IPS DF 6.9 (cell line): Measurements from ENCODE around the gene GTF2A1.

Source experiments
- DNase-seq: peaks from one replicate; pipeline ENCODE4 v3.0.0-alpha.2; 2013; ENCODE audit warnings: low read depth, low spot score
- H3K27ac ChIP-seq: one replicate; pipeline ENCODE4 v1.5.1; 2013; ENCODE audit warnings: low read length, control low read depth
- H3K27me3 ChIP-seq: 2 replicates; pipeline ENCODE4 v1.6.1; 2013; ENCODE audit warnings: mild to moderate bottlenecking, low read length; ENCODE audit not compliant: control insufficient read depth, insufficient read depth
- H3K36me3 ChIP-seq: 2 replicates; pipeline ENCODE4 v1.6.1; 2013; ENCODE audit warnings: low read length; ENCODE audit not compliant: control insufficient read depth, insufficient read depth
- H3K4me1 ChIP-seq: 2 replicates; pipeline ENCODE4 v1.6.1; 2013; ENCODE audit warnings: low read length; ENCODE audit not compliant: control insufficient read depth, insufficient read depth
- H3K4me3 ChIP-seq: 2 replicates; pipeline ENCODE4 v1.5.1; 2013; ENCODE audit warnings: mild to moderate bottlenecking, low read length
- H3K9me3 ChIP-seq: 2 replicates; pipeline ENCODE4 v1.6.1; 2013; ENCODE audit warnings: low read length, inconsistent platforms; ENCODE audit not compliant: control insufficient read depth, insufficient read depth
- WGBS: extraction: QIAGEN DNeasy Blood & Tissue Kit; methylation state at CpG from one replicate; pipeline ENCODE4 v1.1.7; 2013; ENCODE audit warnings: mixed read lengths, missing lambda C conversion rate; ENCODE audit not compliant: insufficient read length, insufficient coverage; 5-methylcytosine and 5-hydroxymethylcytosine counted together

GTF2A1 gene

GRCh38 chr14:81209167-81209836 is 11.5 kb downstream of the GTF2A1 start:
- no peak for DNase-seq
- Histone ChIP-seq H3K4me1 (no peaks in the 10 kb centered on the region), H3K27ac (no peak overlapping the region), H3K36me3 (peaks cover 3% of the 10 kb centered on the region; the same call in 1 of the 2 replicates), H3K9me3 (no peaks in the 10 kb centered on the region), H3K27me3 (no peaks in the 10 kb centered on the region), H3K4me3 (no peak overlapping the region)
- WGBS: no CpG with 5 or more reads among the region's 8 CpGs

GRCh38 chr14:81208489-81208888 is 12.3 kb downstream of the GTF2A1 start:
- no peaks in the 10 kb centered on the region for H3K27me3 ChIP-seq
- WGBS: no CpG with 5 or more reads among the region's 8 CpGs
- H3K27ac ChIP-seq: no peak overlapping the region
- no peak overlapping the region for H3K4me3 ChIP-seq
- peaks cover 3% of the 10 kb centered on the region; the same call in 1 of the 2 replicates for H3K36me3 ChIP-seq
- no peaks in the 10 kb centered on the region for H3K9me3 ChIP-seq
- no peaks in the 10 kb centered on the region for H3K4me1 ChIP-seq
- no peak for DNase-seq

GRCh38 chr14:81206115-81206514 is 14.6 kb downstream of the GTF2A1 start:
- Histone ChIP-seq H3K4me3 (no peak overlapping the region), H3K4me1 (no peaks in the 10 kb centered on the region), H3K27ac (no peak overlapping the region), H3K27me3 (no peaks in the 10 kb centered on the region), H3K9me3 (no peaks in the 10 kb centered on the region), H3K36me3 (peaks cover 5% of the 10 kb centered on the region; the same call in 1 of the 2 replicates)
- WGBS: no CpG with 5 or more reads among the region's 4 CpGs
- no peak for DNase-seq

GRCh38 chr14:81205639-81206038 is 15.1 kb downstream of the GTF2A1 start:
- no CpG with 5 or more reads among the region's 4 CpGs for WGBS
- no peak for DNase-seq
- Histone ChIP-seq H3K27ac (no peak overlapping the region), H3K9me3 (no peaks in the 10 kb centered on the region), H3K4me3 (no peak overlapping the region), H3K36me3 (peaks cover 5% of the 10 kb centered on the region; the same call in 1 of the 2 replicates), H3K4me1 (no peaks in the 10 kb centered on the region), H3K27me3 (no peaks in the 10 kb centered on the region)

GRCh38 chr14:81200054-81200453 is 20.7 kb downstream of the GTF2A1 start:
- no peak for DNase-seq

GRCh38 chr14:81199084-81199483 is 21.7 kb downstream of the GTF2A1 start:
- Histone ChIP-seq H3K4me1 (no peaks in the 10 kb centered on the region), H3K27ac (no peak overlapping the region), H3K36me3 (peaks cover 5% of the 10 kb centered on the region; the same call in 1 of the 2 replicates), H3K4me3 (no peak overlapping the region), H3K27me3 (no peaks in the 10 kb centered on the region), H3K9me3 (no peaks in the 10 kb centered on the region)
- 100% methylated on average over 1 of the region's 3 CpGs for WGBS
- no peak for DNase-seq

More at GRCh38 chr14:81200054-81200453, 20.7 kb downstream of the GTF2A1 start:
- peaks cover 4% of the 10 kb centered on the region; the same call in 1 of the 2 replicates for H3K36me3 ChIP-seq
- no peak overlapping the region for H3K27ac ChIP-seq
- H3K27me3 ChIP-seq: no peaks in the 10 kb centered on the region
- no peaks in the 10 kb centered on the region for H3K9me3 ChIP-seq
- no CpG with 5 or more reads among the region's 6 CpGs for WGBS
- no peak overlapping the region for H3K4me3 ChIP-seq
- H3K4me1 ChIP-seq: no peaks in the 10 kb centered on the region

GRCh38 chr14:81198651-81199050 is 22.1 kb downstream of the GTF2A1 start:
- no peaks in the 10 kb centered on the region for H3K27me3 ChIP-seq
- H3K36me3 ChIP-seq: peaks cover 7% of the 10 kb centered on the region; the same call in 1 of the 2 replicates
- no CpG with 5 or more reads among the region's 2 CpGs for WGBS
- H3K4me1 ChIP-seq: no peaks in the 10 kb centered on the region
- DNase-seq: no peak
- H3K9me3 ChIP-seq: no peaks in the 10 kb centered on the region
- H3K27ac ChIP-seq: no peak overlapping the region
- no peak overlapping the region for H3K4me3 ChIP-seq

- Histone ChIP-seq H3K27ac (no peak overlapping the region), H3K4me3 (no peak overlapping the region), H3K27me3 (no peaks in the 10 kb centered on the region), H3K4me1 (no peaks in the 10 kb centered on the region), H3K9me3 (no peaks in the 10 kb centered on the region), H3K36me3 (peaks cover 9% of the 10 kb centered on the region; the same call in 1 of the 2 replicates)
- no CpG with 5 or more reads among the region's 3 CpGs for WGBS
- DNase-seq: no peak
These were observed 26.7 kb downstream of the GTF2A1 start for GRCh38 chr14:81193924-81194633.

- Histone ChIP-seq H3K9me3 (no peaks in the 10 kb centered on the region), H3K27me3 (no peaks in the 10 kb centered on the region), H3K4me3 (no peak overlapping the region), H3K27ac (no peak overlapping the region), H3K36me3 (peaks cover 9% of the 10 kb centered on the region; the same call in 1 of the 2 replicates), H3K4me1 (no peaks in the 10 kb centered on the region)
- DNase-seq: no peak
- WGBS: no CpG with 5 or more reads among the region's 2 CpGs
These were observed 28.2 kb downstream of the GTF2A1 start for GRCh38 chr14:81192594-81192993.

GRCh38 chr14:81187832-81188522 is 32.8 kb downstream of the GTF2A1 start:
- no peak for DNase-seq
- H3K4me1 ChIP-seq: no peaks in the 10 kb centered on the region
- H3K27ac ChIP-seq: no peak overlapping the region
- H3K27me3 ChIP-seq: no peaks in the 10 kb centered on the region
- H3K36me3 ChIP-seq: peaks cover 4% of the 10 kb centered on the region; the same call in 1 of the 2 replicates
- no CpG with 5 or more reads among the region's 5 CpGs for WGBS
- no peaks in the 10 kb centered on the region for H3K9me3 ChIP-seq
- H3K4me3 ChIP-seq: no peak overlapping the region
